GM23338 (cell line): Measurements from ENCODE around the gene LRIG1. TPM values are rescaled to one million over a fixed set of nuclear protein-coding genes. Genes with fewer than 3 reads are reported as not detected.

Source experiments
- ATAC-seq: fragments of 200-7000 bp; cut with Tn5 transposase; 3 replicates; pipeline ENCODE4 v1.9.1; 2020
- DNase-seq: peaks from one replicate; pipeline ENCODE4 v3.0.0-alpha.2; 2015; ENCODE audit warnings: low spot score
- H2AFZ ChIP-seq: fragments of 200-600 bp; sonication (generic); 2 replicates; pipeline ENCODE4 v1.8.0; 2016; ENCODE audit warnings: antibody characterized with exemption, mild to moderate bottlenecking, moderate library complexity
- H3F3A ChIP-seq: fragments of 200-600 bp; sonication (generic); replicated peaks from 2 replicates; pipeline ENCODE4 v1.8.0; 2017; ENCODE audit warnings: antibody characterized with exemption, mixed run types, low read depth
- H3K27ac ChIP-seq: fragments of 200-600 bp; sonication (generic); 2 replicates; pipeline ENCODE4 v1.6.1; 2016; ENCODE audit warnings: low read depth
- H3K27me3 ChIP-seq: fragments of 200-600 bp; sonication (generic); 2 replicates; pipeline ENCODE4 v1.8.0; 2016; ENCODE audit warnings: mild to moderate bottlenecking, mixed run types, moderate library complexity; ENCODE audit not compliant: insufficient read depth
- H3K36me3 ChIP-seq: fragments of 200-600 bp; sonication (generic); 2 replicates; pipeline ENCODE4 v1.8.0; 2016; ENCODE audit warnings: mild to moderate bottlenecking; ENCODE audit not compliant: insufficient read depth
- H3K4me1 ChIP-seq: fragments of 200-600 bp; sonication (generic); 2 replicates; pipeline ENCODE4 v1.8.0; 2016; ENCODE audit warnings: mild to moderate bottlenecking, moderate library complexity; ENCODE audit not compliant: insufficient read depth
- H3K4me2 ChIP-seq: fragments of 200-600 bp; sonication (generic); 2 replicates; pipeline ENCODE4 v1.7.1; 2017; ENCODE audit warnings: mixed run types
- H3K4me3 ChIP-seq: fragments of 200-600 bp; sonication (generic); 2 replicates; pipeline ENCODE4 v1.6.1; 2016; ENCODE audit warnings: mixed run types
- H3K79me2 ChIP-seq: fragments of 200-600 bp; sonication (generic); replicated peaks from 2 replicates; pipeline ENCODE4 v1.8.0; 2017; ENCODE audit warnings: mild to moderate bottlenecking; ENCODE audit not compliant: insufficient read depth
- H3K9me2 ChIP-seq: fragments of 200-600 bp; sonication (generic); 2 replicates; pipeline ENCODE4 v1.8.0; 2017; ENCODE audit not compliant: insufficient read depth
- H4K20me1 ChIP-seq: fragments of 200-600 bp; sonication (generic); replicated peaks from 2 replicates; pipeline ENCODE4 v1.8.0; 2017; ENCODE audit warnings: mild to moderate bottlenecking; ENCODE audit not compliant: insufficient read depth
- H3K27ac Mint-ChIP-seq: 2 replicates; pipeline ENCODE4 v1.8.0; 2020; ENCODE audit warnings: inconsistent platforms, mild to moderate bottlenecking, moderate library complexity, mixed read lengths
- H3K27me3 Mint-ChIP-seq: 3 replicates; pipeline ENCODE4 v1.8.0; 2022; ENCODE audit warnings: low read depth, mild to moderate bottlenecking, moderate library complexity, mixed read lengths, inconsistent platforms; ENCODE audit not compliant: insufficient read depth, poor library complexity
- H3K36me3 Mint-ChIP-seq: 3 replicates; pipeline ENCODE4 v1.8.0; 2021; ENCODE audit warnings: low read depth, mild to moderate bottlenecking, inconsistent platforms, moderate library complexity, mixed read lengths
- H3K4me1 Mint-ChIP-seq: 3 replicates; pipeline ENCODE4 v1.8.0; 2020; ENCODE audit warnings: mild to moderate bottlenecking, inconsistent platforms, mixed read lengths
- H3K4me3 Mint-ChIP-seq: 3 replicates; pipeline ENCODE4 v1.8.0; 2021; ENCODE audit warnings: moderate library complexity, mild to moderate bottlenecking, inconsistent platforms, mixed read lengths
- H3K9me3 Mint-ChIP-seq: 3 replicates; pipeline ENCODE4 v1.8.0; 2020; ENCODE audit warnings: moderate library complexity, mild to moderate bottlenecking, inconsistent platforms, mixed read lengths
- EZH2 ChIP-seq: fragments of 200-600 bp; sonication (generic); IDR thresholded peaks from one replicate; pipeline ENCODE4 v1.8.0; 2017; ENCODE audit warnings: antibody characterized with exemption, mild to moderate bottlenecking, low read depth; ENCODE audit not compliant: unreplicated experiment
- EZH2phosphoT487 ChIP-seq: fragments of 200-600 bp; sonication (generic); IDR thresholded peaks from one replicate; pipeline ENCODE4 v1.8.1; 2018; ENCODE audit warnings: antibody characterized with exemption; ENCODE audit not compliant: unreplicated experiment
- JUNB ChIP-seq: IDR thresholded peaks from one replicate; pipeline ENCODE4 v1.6.1; 2016; ENCODE audit warnings: antibody characterized with exemption; ENCODE audit not compliant: unreplicated experiment
- NANOG ChIP-seq: IDR thresholded peaks from 2 replicates; pipeline ENCODE4 v1.6.1; 2016; ENCODE audit warnings: antibody characterized with exemption, borderline replicate concordance
- POLR2AphosphoS5 ChIP-seq: IDR thresholded peaks from 2 replicates; pipeline ENCODE4 v1.6.1; 2016; ENCODE audit warnings: antibody characterized with exemption, low read depth
- ZNF331 ChIP-seq: fragments of 250-450 bp; sonication (Bioruptor Pico); IDR thresholded peaks from 2 replicates; pipeline ENCODE4 v1.5.0; 2020; ENCODE audit warnings: low read depth, mild to moderate bottlenecking, moderate library complexity
- polyA plus RNA-seq: library from polyadenylated mRNA; unstranded; fragments of >200 nt; fragmentation: Nextera tagmentation; extraction: Ambion mirVana; gene quantifications from 2 replicates; pipeline ENCODE4 v1.2.1, GENCODE V29; 2016
- total RNA-seq: library from RNA; depleted of rRNA; stranded (reverse); fragments of >200 nt; shearing (Covaris generic); gene quantifications from 2 replicates; pipeline ENCODE4 v1.2.3, GENCODE V29; 2014
- TF ChIP-seq, protein P1 (sequence below): IDR thresholded peaks from 2 replicates; pipeline ENCODE4 v1.6.1; 2016; ENCODE audit warnings: antibody characterized with exemption
- TF ChIP-seq, protein P2 (sequence below), 2 experiments: fragments of 200-600 bp in 1 of 2; sonication (generic) in 1 of 2; conservative IDR thresholded peaks; 2 replicates each; pipeline versions ENCODE4 v1.5.1 to v1.6.1; 2016 to 2017; ENCODE audit warnings: antibody characterized with exemption in 2 of 2, low read depth in 2 of 2, mild to moderate bottlenecking in 2 of 2, moderate library complexity in 1 of 2
- TF ChIP-seq, protein P3 (sequence below): IDR thresholded peaks from one replicate; pipeline ENCODE4 v1.6.1; 2018; ENCODE audit warnings: antibody characterized with exemption; ENCODE audit not compliant: unreplicated experiment

LRIG1 gene
- total and polyA plus RNA-seq, 2 experiments from 2014 or later: 40.0 to 134 TPM

DNA sequence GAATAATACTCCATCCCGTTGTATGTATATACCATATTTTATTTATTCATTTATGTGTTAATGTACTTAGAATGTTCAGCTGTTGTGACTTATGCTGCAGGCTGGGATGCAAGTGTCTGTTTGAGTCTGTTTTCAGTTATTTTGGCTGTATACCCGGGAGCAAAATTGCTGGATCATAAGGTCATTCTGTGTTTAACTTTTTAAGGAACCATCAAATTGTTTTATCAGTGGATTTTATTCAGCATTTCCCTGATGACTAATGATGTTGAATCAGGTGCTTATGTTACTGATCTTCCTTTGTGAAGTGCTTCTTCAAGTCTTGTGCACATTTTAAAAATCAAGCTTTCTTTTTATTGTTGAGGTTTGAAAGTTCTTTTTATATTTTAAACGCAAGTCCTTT lies 161.9 kb downstream of the LRIG1 start:
- no peaks in the 10 kb centered on the region for H3F3A ChIP-seq
- no peaks in the 10 kb centered on the region for H3K9me3 Mint-ChIP-seq
- H3K9me2 ChIP-seq: no peaks in the 10 kb centered on the region
- peaks cover 3% of the 10 kb centered on the region for H3K27me3 Mint-ChIP-seq
- no peak for DNase-seq
- no peak overlapping the region for H3K4me2 ChIP-seq
- peaks cover 21% of the 10 kb centered on the region for H3K4me1 Mint-ChIP-seq
- no peaks in the 10 kb centered on the region for H4K20me1 ChIP-seq
- H3K36me3 ChIP-seq: no peaks in the 10 kb centered on the region
- no peaks in the 10 kb centered on the region for H3K36me3 Mint-ChIP-seq
- H3K27ac ChIP-seq: no peak overlapping the region
- no peaks in the 10 kb centered on the region; the same call in 1 of the 2 replicates for H3K79me2 ChIP-seq
- H3K27ac Mint-ChIP-seq: no peak overlapping the region
- H2AFZ ChIP-seq: no peak overlapping the region
- H3K4me3 Mint-ChIP-seq: no peak overlapping the region
- H3K4me3 ChIP-seq: no peak overlapping the region
- ATAC-seq: no peak
- peaks cover 20% of the 10 kb centered on the region for H3K4me1 ChIP-seq
- H3K27me3 ChIP-seq: no peaks in the 10 kb centered on the region
- TF ChIP-seq POLR2AphosphoS5 (no peak), JUNB (no peak)
- TF ChIP-seq, protein P1, sequence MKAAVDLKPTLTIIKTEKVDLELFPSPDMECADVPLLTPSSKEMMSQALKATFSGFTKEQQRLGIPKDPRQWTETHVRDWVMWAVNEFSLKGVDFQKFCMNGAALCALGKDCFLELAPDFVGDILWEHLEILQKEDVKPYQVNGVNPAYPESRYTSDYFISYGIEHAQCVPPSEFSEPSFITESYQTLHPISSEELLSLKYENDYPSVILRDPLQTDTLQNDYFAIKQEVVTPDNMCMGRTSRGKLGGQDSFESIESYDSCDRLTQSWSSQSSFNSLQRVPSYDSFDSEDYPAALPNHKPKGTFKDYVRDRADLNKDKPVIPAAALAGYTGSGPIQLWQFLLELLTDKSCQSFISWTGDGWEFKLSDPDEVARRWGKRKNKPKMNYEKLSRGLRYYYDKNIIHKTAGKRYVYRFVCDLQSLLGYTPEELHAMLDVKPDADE: no peak
- TF ChIP-seq, protein P2, sequence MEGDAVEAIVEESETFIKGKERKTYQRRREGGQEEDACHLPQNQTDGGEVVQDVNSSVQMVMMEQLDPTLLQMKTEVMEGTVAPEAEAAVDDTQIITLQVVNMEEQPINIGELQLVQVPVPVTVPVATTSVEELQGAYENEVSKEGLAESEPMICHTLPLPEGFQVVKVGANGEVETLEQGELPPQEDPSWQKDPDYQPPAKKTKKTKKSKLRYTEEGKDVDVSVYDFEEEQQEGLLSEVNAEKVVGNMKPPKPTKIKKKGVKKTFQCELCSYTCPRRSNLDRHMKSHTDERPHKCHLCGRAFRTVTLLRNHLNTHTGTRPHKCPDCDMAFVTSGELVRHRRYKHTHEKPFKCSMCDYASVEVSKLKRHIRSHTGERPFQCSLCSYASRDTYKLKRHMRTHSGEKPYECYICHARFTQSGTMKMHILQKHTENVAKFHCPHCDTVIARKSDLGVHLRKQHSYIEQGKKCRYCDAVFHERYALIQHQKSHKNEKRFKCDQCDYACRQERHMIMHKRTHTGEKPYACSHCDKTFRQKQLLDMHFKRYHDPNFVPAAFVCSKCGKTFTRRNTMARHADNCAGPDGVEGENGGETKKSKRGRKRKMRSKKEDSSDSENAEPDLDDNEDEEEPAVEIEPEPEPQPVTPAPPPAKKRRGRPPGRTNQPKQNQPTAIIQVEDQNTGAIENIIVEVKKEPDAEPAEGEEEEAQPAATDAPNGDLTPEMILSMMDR (conservative IDR thresholded peaks at IDR 0.05; ENCODE audit: low read depth in 2 of 2): no peak

DNA sequence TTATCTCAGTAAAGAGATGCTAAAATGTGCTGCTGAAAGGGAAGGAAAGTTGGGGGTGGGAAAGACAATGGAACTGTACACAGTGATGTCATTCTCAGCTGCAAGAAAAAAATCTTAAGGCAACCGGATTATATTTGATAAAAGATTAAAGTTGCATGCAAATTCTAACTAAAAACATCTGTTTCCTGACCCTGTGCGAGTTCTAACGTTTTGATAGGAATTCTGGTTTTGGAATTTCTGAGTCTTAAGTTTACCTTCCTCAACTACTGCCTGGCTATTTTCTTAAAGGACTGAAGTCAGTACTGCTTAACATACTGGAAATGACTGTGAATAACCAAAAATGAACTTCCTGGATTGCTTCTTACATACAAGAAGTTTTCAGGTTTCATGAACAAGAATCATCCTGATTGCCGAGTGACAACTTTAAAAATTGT lies 164.5 kb downstream of the LRIG1 start:
- Histone ChIP-seq H3K27ac (no peak overlapping the region), H3K4me2 (peak overlapping the region; percentile 14), H2AFZ (no peak overlapping the region), H3F3A (no peaks in the 10 kb centered on the region), H3K4me3 (no peak overlapping the region), H3K36me3 (no peaks in the 10 kb centered on the region), H3K4me1 (peaks cover 20% of the 10 kb centered on the region), H3K9me2 (no peaks in the 10 kb centered on the region), H4K20me1 (no peaks in the 10 kb centered on the region), H3K27me3 (no peaks in the 10 kb centered on the region), H3K79me2 (no peaks in the 10 kb centered on the region; the same call in 1 of the 2 replicates)
- ATAC-seq (peak; percentile 42), DNase-seq (no peak)
- no peak overlapping the region; the same call in 1 of the 2 replicates for H3K27ac Mint-ChIP-seq
- peaks cover 21% of the 10 kb centered on the region for H3K4me1 Mint-ChIP-seq
- no peaks in the 10 kb centered on the region for H3K9me3 Mint-ChIP-seq
- H3K4me3 Mint-ChIP-seq: no peak overlapping the region
- no peaks in the 10 kb centered on the region for H3K36me3 Mint-ChIP-seq
- H3K27me3 Mint-ChIP-seq: peaks cover 3% of the 10 kb centered on the region
- TF ChIP-seq POLR2AphosphoS5: no peak
- TF ChIP-seq, protein P2 (conservative IDR thresholded peaks at IDR 0.05; ENCODE audit: low read depth in 2 of 2): no peak
- TF ChIP-seq JUNB: no peak
- TF ChIP-seq EZH2phosphoT487: no peak
- TF ChIP-seq EZH2: no peak
- no peak for TF ChIP-seq NANOG
- no peak for TF ChIP-seq ZNF331 (CRISPR knock-in tag)
- TF ChIP-seq, protein P3, sequence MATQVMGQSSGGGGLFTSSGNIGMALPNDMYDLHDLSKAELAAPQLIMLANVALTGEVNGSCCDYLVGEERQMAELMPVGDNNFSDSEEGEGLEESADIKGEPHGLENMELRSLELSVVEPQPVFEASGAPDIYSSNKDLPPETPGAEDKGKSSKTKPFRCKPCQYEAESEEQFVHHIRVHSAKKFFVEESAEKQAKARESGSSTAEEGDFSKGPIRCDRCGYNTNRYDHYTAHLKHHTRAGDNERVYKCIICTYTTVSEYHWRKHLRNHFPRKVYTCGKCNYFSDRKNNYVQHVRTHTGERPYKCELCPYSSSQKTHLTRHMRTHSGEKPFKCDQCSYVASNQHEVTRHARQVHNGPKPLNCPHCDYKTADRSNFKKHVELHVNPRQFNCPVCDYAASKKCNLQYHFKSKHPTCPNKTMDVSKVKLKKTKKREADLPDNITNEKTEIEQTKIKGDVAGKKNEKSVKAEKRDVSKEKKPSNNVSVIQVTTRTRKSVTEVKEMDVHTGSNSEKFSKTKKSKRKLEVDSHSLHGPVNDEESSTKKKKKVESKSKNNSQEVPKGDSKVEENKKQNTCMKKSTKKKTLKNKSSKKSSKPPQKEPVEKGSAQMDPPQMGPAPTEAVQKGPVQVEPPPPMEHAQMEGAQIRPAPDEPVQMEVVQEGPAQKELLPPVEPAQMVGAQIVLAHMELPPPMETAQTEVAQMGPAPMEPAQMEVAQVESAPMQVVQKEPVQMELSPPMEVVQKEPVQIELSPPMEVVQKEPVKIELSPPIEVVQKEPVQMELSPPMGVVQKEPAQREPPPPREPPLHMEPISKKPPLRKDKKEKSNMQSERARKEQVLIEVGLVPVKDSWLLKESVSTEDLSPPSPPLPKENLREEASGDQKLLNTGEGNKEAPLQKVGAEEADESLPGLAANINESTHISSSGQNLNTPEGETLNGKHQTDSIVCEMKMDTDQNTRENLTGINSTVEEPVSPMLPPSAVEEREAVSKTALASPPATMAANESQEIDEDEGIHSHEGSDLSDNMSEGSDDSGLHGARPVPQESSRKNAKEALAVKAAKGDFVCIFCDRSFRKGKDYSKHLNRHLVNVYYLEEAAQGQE: no peak
